ENCODE data around the gene TSSK2. TPM values are rescaled to one million over a fixed set of nuclear protein-coding genes. Genes with fewer than 3 reads are reported as not detected.

TSSK2 gene
- total RNA-seq, 4 donors from 2014 or later: not detected

DNA sequence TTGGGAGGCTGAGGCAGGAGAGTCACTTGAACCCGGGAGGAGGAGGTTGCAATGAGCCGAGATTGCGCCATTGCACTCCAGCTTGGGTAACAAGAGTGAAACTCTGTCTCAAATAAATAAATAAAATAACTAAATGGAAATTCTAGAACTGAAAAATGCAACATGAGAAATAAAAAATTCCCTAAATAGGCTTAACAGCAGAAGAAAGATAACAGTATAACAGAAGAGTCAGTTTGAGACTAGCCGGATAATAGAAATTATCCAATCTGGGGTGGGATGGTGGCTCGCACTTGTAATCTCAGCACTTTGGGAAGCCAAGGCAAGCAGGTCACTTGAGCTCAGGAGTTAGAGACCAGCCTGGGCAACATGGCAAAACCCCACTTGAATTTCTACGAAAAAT is 33.3 kb downstream of the TSSK2 start:
- Histone ChIP-seq H3K9me3 (no peaks in the 10 kb centered on the region), H3K27ac (no peak overlapping the region), H3K27me3 (peaks cover 61% of the 10 kb centered on the region), H3K4me3 (no peak overlapping the region), H3K4me1 (peaks cover 3 to 5% (median 3%) of the 10 kb centered on the region in 4 donors), H3K36me3 (no peaks in the 10 kb centered on the region)
- in situ Hi-C loops (cut with MboI; ENCODE audit: low pct_ligation_motif_present in 1 of 4, low pct_unique_long_range_greater_than_20kb in 1 of 4, low sequenced_read_pairs in 3 of 4) (no loop called here), intact Hi-C loops (cut with DNase I; ENCODE audit: low total_unique reads) (no loop called here)
- WGBS, 2 donors (ENCODE audit: low coverage in 1 of 2): 92% methylated on average over 6 of the region's 6 CpGs
- TF ChIP-seq, protein P1, sequence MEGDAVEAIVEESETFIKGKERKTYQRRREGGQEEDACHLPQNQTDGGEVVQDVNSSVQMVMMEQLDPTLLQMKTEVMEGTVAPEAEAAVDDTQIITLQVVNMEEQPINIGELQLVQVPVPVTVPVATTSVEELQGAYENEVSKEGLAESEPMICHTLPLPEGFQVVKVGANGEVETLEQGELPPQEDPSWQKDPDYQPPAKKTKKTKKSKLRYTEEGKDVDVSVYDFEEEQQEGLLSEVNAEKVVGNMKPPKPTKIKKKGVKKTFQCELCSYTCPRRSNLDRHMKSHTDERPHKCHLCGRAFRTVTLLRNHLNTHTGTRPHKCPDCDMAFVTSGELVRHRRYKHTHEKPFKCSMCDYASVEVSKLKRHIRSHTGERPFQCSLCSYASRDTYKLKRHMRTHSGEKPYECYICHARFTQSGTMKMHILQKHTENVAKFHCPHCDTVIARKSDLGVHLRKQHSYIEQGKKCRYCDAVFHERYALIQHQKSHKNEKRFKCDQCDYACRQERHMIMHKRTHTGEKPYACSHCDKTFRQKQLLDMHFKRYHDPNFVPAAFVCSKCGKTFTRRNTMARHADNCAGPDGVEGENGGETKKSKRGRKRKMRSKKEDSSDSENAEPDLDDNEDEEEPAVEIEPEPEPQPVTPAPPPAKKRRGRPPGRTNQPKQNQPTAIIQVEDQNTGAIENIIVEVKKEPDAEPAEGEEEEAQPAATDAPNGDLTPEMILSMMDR (IDR thresholded peaks at IDR 0.05): no peak
- TF ChIP-seq POLR2AphosphoS5 (IDR thresholded peaks at IDR 0.05): no peak
- TF ChIP-seq POLR2A (IDR thresholded peaks at IDR 0.05): no peak
- TF ChIP-seq EP300 (IDR thresholded peaks at IDR 0.05; ENCODE audit: low read depth): no peak
- DNase-seq: no peak

DNA sequence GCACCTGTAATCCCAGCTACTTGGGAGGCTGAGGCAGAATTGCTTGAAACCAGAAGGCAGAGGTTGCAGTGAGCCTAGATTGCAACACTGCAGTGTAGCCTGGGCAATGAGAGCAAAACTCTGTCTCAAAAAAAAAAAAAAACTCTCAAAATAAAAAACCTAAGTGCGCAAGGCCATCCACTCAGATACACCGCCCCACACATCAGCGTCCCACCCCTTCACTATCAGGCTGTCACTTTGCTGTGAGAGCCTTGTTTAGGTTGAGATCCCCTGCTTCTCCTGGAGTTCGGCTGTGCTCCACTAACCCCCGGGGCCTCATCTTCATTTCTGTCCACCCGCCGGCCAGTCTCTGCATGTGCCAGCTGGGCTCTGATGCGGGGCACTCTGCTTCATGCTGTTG is 35.3 kb downstream of the TSSK2 start:
- intact Hi-C loops (cut with DNase I; ENCODE audit: low total_unique reads) (no loop called here), in situ Hi-C loops (cut with MboI; ENCODE audit: low pct_ligation_motif_present in 1 of 4, low pct_unique_long_range_greater_than_20kb in 1 of 4, low sequenced_read_pairs in 3 of 4) (no loop called here)
- DNase-seq: no peak
- peaks cover 72% of the 10 kb centered on the region for H3K27me3 ChIP-seq
- H3K4me1 ChIP-seq: peaks cover 6 to 17% (median 14%) of the 10 kb centered on the region in 4 donors
- no peak overlapping the region for H3K27ac ChIP-seq
- no peaks in the 10 kb centered on the region for H3K9me3 ChIP-seq
- TF ChIP-seq EP300 (IDR thresholded peaks at IDR 0.05; ENCODE audit: low read depth) (no peak), POLR2AphosphoS5 (IDR thresholded peaks at IDR 0.05) (no peak), POLR2A (IDR thresholded peaks at IDR 0.05) (no peak)
- TF ChIP-seq, protein P1 (IDR thresholded peaks at IDR 0.05): no peak
- no peaks in the 10 kb centered on the region for H3K36me3 ChIP-seq
- 79% methylated on average over 8 of the region's 8 CpGs; no CpG with 5 or more reads in 1 of the 2 donors for WGBS, 2 donors (ENCODE audit: low coverage in 1 of 2)
- H3K4me3 ChIP-seq: no peak overlapping the region

DNA sequence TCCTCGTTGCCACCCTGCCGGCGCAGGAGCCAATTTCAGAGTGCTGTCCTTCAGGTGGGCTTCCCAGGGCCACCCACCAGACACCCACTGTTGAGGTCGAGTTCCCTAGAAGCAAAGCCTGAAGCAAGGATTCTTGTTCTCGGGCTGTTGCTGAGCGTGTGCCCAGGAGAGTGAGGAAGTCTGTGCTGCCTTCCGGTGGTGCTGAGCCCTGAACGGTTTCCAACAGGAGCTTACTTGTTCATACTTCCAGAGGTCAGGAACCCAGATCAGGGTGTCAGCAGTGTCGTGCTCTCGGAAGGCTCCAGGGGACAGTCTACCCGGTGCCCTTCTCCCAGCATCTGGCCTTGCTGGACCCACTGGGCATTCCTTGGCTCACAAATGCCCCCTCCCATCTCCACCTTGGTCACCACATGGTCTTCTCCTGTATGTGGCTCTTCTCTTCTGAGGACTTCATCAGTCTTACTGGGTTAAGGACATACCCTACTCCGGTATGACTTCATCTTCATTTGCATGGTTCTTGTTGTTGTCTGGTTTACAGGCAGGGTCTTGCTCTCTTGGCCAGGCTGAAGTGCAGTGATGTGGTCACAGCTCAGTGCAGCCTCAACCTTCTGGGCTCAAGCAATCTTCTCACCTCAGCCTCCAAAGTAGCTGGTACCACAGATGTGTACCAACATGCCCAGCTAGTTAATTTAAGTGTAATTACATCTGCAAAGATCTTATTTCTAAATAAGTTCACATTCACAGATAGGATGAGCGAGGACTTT is 36.2 kb downstream of the TSSK2 start:
- Histone ChIP-seq H3K27me3 (peaks cover 72% of the 10 kb centered on the region), H3K4me1 (peaks cover 8 to 20% (median 18%) of the 10 kb centered on the region in 4 donors), H3K9me3 (no peaks in the 10 kb centered on the region), H3K36me3 (no peaks in the 10 kb centered on the region), H3K4me3 (no peak overlapping the region), H3K27ac (no peak overlapping the region)
- 60 to 77% methylated on average over 1 to 13 of the region's 13 CpGs for WGBS, 2 donors (ENCODE audit: low coverage in 1 of 2)
- in situ Hi-C loops (cut with MboI; ENCODE audit: low pct_ligation_motif_present in 1 of 4, low pct_unique_long_range_greater_than_20kb in 1 of 4, low sequenced_read_pairs in 3 of 4): no loop called here
- no peak for TF ChIP-seq POLR2A (IDR thresholded peaks at IDR 0.05)
- TF ChIP-seq, protein P1 (IDR thresholded peaks at IDR 0.05): no peak
- no peak for TF ChIP-seq EP300 (IDR thresholded peaks at IDR 0.05; ENCODE audit: low read depth)
- TF ChIP-seq POLR2AphosphoS5 (IDR thresholded peaks at IDR 0.05): no peak
- intact Hi-C loops (cut with DNase I; ENCODE audit: low total_unique reads): no loop called here
- no peak for DNase-seq

DNA sequence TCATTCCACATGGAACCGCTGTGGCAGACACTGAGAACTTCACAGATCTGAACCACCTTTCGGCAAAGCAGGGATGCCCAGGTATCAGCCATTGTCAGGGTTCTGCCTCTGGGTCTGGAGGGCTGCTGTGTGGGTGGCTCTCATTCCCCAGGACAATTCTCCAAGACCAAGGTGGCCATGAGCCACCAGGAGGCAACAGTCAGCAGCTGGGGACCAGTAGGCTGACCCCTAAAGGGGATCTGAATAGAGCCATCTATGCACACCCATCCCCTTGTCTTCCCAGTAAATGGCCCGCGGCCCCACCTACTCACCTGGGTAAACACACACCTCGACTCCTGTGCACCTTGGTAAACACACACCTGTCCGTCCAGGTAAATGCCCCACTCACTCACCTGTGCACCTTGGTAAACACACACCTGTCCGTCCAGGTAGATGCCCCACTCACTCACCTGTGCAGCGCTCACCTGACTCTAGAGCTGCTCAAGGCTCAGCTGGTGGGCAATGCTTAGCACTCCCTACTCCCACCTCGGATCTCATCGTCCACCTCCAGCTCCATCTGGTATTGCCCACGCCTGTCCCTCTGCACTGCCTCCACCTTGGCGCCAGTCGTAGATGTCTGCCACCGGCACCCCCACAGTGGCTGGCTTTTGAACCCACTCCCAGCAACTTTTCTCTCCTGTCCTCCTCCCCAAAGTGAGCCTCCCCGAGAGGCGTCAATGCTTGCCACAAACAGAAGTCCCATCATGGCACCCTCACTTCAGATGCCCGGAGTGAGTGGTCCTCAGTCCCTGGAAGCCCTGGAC is 37.2 kb downstream of the TSSK2 start:
- Histone ChIP-seq H3K9me3 (no peaks in the 10 kb centered on the region), H3K27me3 (peaks cover 71% of the 10 kb centered on the region), H3K36me3 (no peaks in the 10 kb centered on the region), H3K4me3 (no peak overlapping the region), H3K4me1 (peaks cover 18 to 30% (median 28%) of the 10 kb centered on the region in 4 donors), H3K27ac (no peak overlapping the region)
- TF ChIP-seq EP300 (IDR thresholded peaks at IDR 0.05; ENCODE audit: low read depth) (no peak), POLR2AphosphoS5 (IDR thresholded peaks at IDR 0.05) (no peak), POLR2A (IDR thresholded peaks at IDR 0.05) (no peak)
- TF ChIP-seq, protein P1 (IDR thresholded peaks at IDR 0.05): no peak
- in situ Hi-C loops (cut with MboI; ENCODE audit: low pct_ligation_motif_present in 1 of 4, low pct_unique_long_range_greater_than_20kb in 1 of 4, low sequenced_read_pairs in 3 of 4): no loop called here
- intact Hi-C loops (cut with DNase I; ENCODE audit: low total_unique reads): no loop called here
- WGBS, 2 donors (ENCODE audit: low coverage in 1 of 2): 54 to 82% methylated on average over 4 to 17 of the region's 17 CpGs
- DNase-seq: no peak

Data from transverse colon (tissue), 4 donors.